ENCODE data around the gene CDKN1C.

GRCh38 chr11:2860636-2861035 is 24.9 kb downstream of the CDKN1C start:
- TF ChIP-seq POLR2A (IDR thresholded peaks at IDR 0.05) (no peak), CTCF (IDR thresholded peaks at IDR 0.05) (no peak)
